ENCODE measurements around the gene GCNT2.
"Not testable (repeated sequence)": the region's sequence is repeated elsewhere in the genome, so short reads cannot be mapped to it uniquely, and the experiment has no call there.

The GCNT2 gene

GRCh38 chr6:10552270-10552810 is 31.2 kb downstream of the GCNT2 start:
- no peak for DNase-seq

GRCh38 chr6:10553871-10554270 is 32.7 kb downstream of the GCNT2 start:
- no peak for DNase-seq

GRCh38 chr6:10554826-10555225 is 33.7 kb downstream of the GCNT2 start:
- no peak for DNase-seq

GRCh38 chr6:10555625-10556309 is 34.6 kb downstream of the GCNT2 start:
- DNase-seq, result no peak

- no peak for DNase-seq
Observed at GRCh38 chr6:10556589-10556988, 35.4 kb downstream of the GCNT2 start.

- no peak for DNase-seq
Observed at GRCh38 chr6:10556992-10557391, 35.8 kb downstream of the GCNT2 start.

- DNase-seq, result no peak
Observed at GRCh38 chr6:10557913-10558312, 36.8 kb downstream of the GCNT2 start.

- no peak for DNase-seq
Observed at GRCh38 chr6:10558565-10558964, 37.4 kb downstream of the GCNT2 start.

GRCh38 chr6:10559522-10560152 is 38.5 kb downstream of the GCNT2 start:
- no peak for DNase-seq

GRCh38 chr6:10561611-10562199 is 40.6 kb downstream of the GCNT2 start:
- DNase-seq, result no peak

- no peak for DNase-seq
Observed at GRCh38 chr6:10564975-10565673, 44.0 kb downstream of the GCNT2 start.

- no peak for DNase-seq
Observed at GRCh38 chr6:10565913-10566312, 44.8 kb downstream of the GCNT2 start.

GRCh38 chr6:10567256-10568026 is 46.3 kb downstream of the GCNT2 start:
- DNase-seq, result no peak

GRCh38 chr6:10569392-10570127 is 48.4 kb downstream of the GCNT2 start:
- no peak for DNase-seq

GRCh38 chr6:10575519-10575918 is 54.4 kb downstream of the GCNT2 start:
- DNase-seq, result not testable (repeated sequence)

- DNase-seq, result no peak
Observed at GRCh38 chr6:10576226-10576625, 55.1 kb downstream of the GCNT2 start.

- DNase-seq, result no peak
Observed at GRCh38 chr6:10577112-10577511, 56.0 kb downstream of the GCNT2 start.

- no peak for DNase-seq
Observed at GRCh38 chr6:10578723-10579122, 57.6 kb downstream of the GCNT2 start.

- no peak for DNase-seq
Observed at GRCh38 chr6:10579803-10580202, 58.7 kb downstream of the GCNT2 start.

GRCh38 chr6:10580570-10580969 is 59.4 kb downstream of the GCNT2 start:
- DNase-seq, result no peak

- not testable (repeated sequence) for DNase-seq
Observed at GRCh38 chr6:10581402-10581801, 60.3 kb downstream of the GCNT2 start.

Measured in activated T-cell treated with anti-CD3 and anti-CD28 coated beads, Interleukin-2, amount 50 U/mL, for 1 hour (primary cell).